CD4-positive, alpha-beta T cell treated with Interleukin-4 for 4 hours (primary cell): ENCODE results near the gene CNOT1.
A peak's percentile ranks its signal among the peaks of the same experiment; 100 is the strongest.
"Not testable (repeated sequence)": the region's sequence is repeated elsewhere in the genome, so short reads cannot be mapped to it uniquely, and the experiment has no call there.

Source experiments
- DNase-seq: peaks from one replicate; pipeline ENCODE4 v3.0.0-alpha.2; 2020

CNOT1 gene

GRCh38 chr16:58629733-58630640 lies at the start of gene CNOT1:
Gene CNOT1, minus strand, starts transcription at chr16:58629826. Its CDS starts 30,489 bp downstream, at chr16:58599337.
- peak; percentile 99 for DNase-seq

- DNase-seq = no peak
Observed at GRCh38 chr16:58678716-58679115, 49.1 kb upstream of the CNOT1 start.

- no peak for DNase-seq
Observed at GRCh38 chr16:58678269-58678668, 48.6 kb upstream of the CNOT1 start.

- DNase-seq = no peak
Observed at GRCh38 chr16:58670946-58671583, 41.4 kb upstream of the CNOT1 start.

- DNase-seq = no peak
Observed at GRCh38 chr16:58670177-58670576, 40.6 kb upstream of the CNOT1 start.

GRCh38 chr16:58665200-58665599 lies 35.6 kb upstream of the CNOT1 start:
- no peak for DNase-seq

GRCh38 chr16:58661199-58661830 lies 31.7 kb upstream of the CNOT1 start:
- peak; percentile 29 for DNase-seq

- DNase-seq = not testable (repeated sequence)
Observed at GRCh38 chr16:58659911-58660310, 30.3 kb upstream of the CNOT1 start.

- DNase-seq = no peak
Observed at GRCh38 chr16:58658796-58659211, 29.2 kb upstream of the CNOT1 start.

GRCh38 chr16:58656899-58657298 lies 27.3 kb upstream of the CNOT1 start:
- no peak for DNase-seq

- DNase-seq = no peak
Observed at GRCh38 chr16:58655215-58655596, 25.6 kb upstream of the CNOT1 start.

GRCh38 chr16:58654560-58655214 lies 25.1 kb upstream of the CNOT1 start:
- DNase-seq = no peak

GRCh38 chr16:58652741-58653140 lies 23.1 kb upstream of the CNOT1 start:
- DNase-seq = no peak

GRCh38 chr16:58651965-58652348 lies 22.3 kb upstream of the CNOT1 start:
- no peak for DNase-seq

GRCh38 chr16:58649707-58650106 lies 20.1 kb upstream of the CNOT1 start:
- DNase-seq = no peak

- no peak for DNase-seq
Observed at GRCh38 chr16:58647107-58647506, 17.5 kb upstream of the CNOT1 start.

GRCh38 chr16:58644765-58645487 lies 15.3 kb upstream of the CNOT1 start:
- DNase-seq = no peak

- DNase-seq = no peak
Observed at GRCh38 chr16:58644108-58644507, 14.5 kb upstream of the CNOT1 start.

- no peak for DNase-seq
Observed at GRCh38 chr16:58640949-58641348, 11.3 kb upstream of the CNOT1 start.

- no peak for DNase-seq
Observed at GRCh38 chr16:58639836-58640235, 10.2 kb upstream of the CNOT1 start.

- DNase-seq = no peak
Observed at GRCh38 chr16:58639230-58639629, 9.6 kb upstream of the CNOT1 start.
